K562 (cell line): ENCODE data around the gene KCNG1. TPM values are rescaled to one million over a fixed set of nuclear protein-coding genes. Genes with fewer than 3 reads are reported as not detected.

Source experiments
- ATAC-seq: fragments of 200-7000 bp; cut with Tn5 transposase; 3 replicates; pipeline ENCODE4 v1.9.1; 2020; ENCODE audit warnings: moderate library complexity
- BruUV-seq: library from RNA; stranded (reverse); fragments of 400-500 nt; replicated peaks from 2 replicates; lab custom pipeline; 2021; lab: Mats Ljungman, UMichigan
- CTCF ChIA-PET: fragments of 300-600 bp; formaldehyde crosslinking; extraction: SDS; loops from one replicate; lab custom pipeline; 2021; ENCODE audit warnings: low intra/inter-chr PET ratio; lab: Yijun Ruan, JAX
- POLR2A ChIA-PET: fragments of 300-600, 350-650 bp; sonication (Branson Sonifier 250); formaldehyde crosslinking; extraction: SDS; loops from one replicate; lab custom pipeline; 2021; ENCODE audit warnings: antibody characterized with exemption, inconsistent platforms; lab: Yijun Ruan, JAX
- DNase-seq, 4 experiments: peaks; one replicate each; pipeline versions ENCODE4 v3.0.0 to v3.0.0-alpha.2; 2011 to 2018; ENCODE audit warnings: low spot score in 3 of 4, mixed read lengths in 3 of 4; ENCODE audit errors: extremely low read depth in 1 of 4
- FAIRE-seq: peaks from 2 replicates; lab custom pipeline; 2011; peaks lifted over from hg19 to GRCh38; lab: Jason Lieb, UNC
- H2AFZ ChIP-seq: 2 replicates; pipeline ENCODE4 v1.6.0; 2011; ENCODE audit warnings: low read depth, low read length, control low read depth, inconsistent platforms
- H3K27ac ChIP-seq: fragments of 200-600 bp; 3 replicates; pipeline ENCODE4 v1.8.0; 2011; ENCODE audit warnings: low read depth, mild to moderate bottlenecking, control low read depth, inconsistent platforms, low read length, moderate library complexity, mixed read lengths; ENCODE audit errors: extremely low read depth
- H3K27me3 ChIP-seq, 2 experiments: fragments of 300-600 bp in 1 of 2; 2 replicates in 1 of 2; 3 replicates in 1 of 2; pipeline versions ENCODE4 v1.6.0 to v1.8.0; 2011; ENCODE audit warnings: inconsistent platforms in 2 of 2, low read length in 2 of 2, mild to moderate bottlenecking in 1 of 2, mixed read lengths in 1 of 2, moderate library complexity in 1 of 2; ENCODE audit not compliant: control insufficient read depth in 2 of 2, insufficient read depth in 2 of 2
- H3K36me3 ChIP-seq: fragments of 300-600 bp; 3 replicates; pipeline ENCODE4 v1.8.0; 2011; ENCODE audit warnings: mild to moderate bottlenecking, low read length, inconsistent platforms; ENCODE audit not compliant: control insufficient read depth, insufficient read depth
- H3K4me1 ChIP-seq, 2 experiments: fragments of 200-600 bp in 1 of 2; replicated peaks in 1 of 2; 2 replicates in 1 of 2; 3 replicates in 1 of 2; pipeline versions ENCODE4 v1.5.1 to v1.8.0; 2011; ENCODE audit warnings: inconsistent platforms in 2 of 2, low read length in 2 of 2, mild to moderate bottlenecking in 1 of 2, mixed read lengths in 1 of 2, moderate library complexity in 1 of 2; ENCODE audit not compliant: control insufficient read depth in 2 of 2, insufficient read depth in 2 of 2
- H3K4me2 ChIP-seq: 2 replicates; pipeline ENCODE4 v1.6.1; 2011; ENCODE audit warnings: low read length, control low read depth, inconsistent platforms, mixed read lengths; ENCODE audit not compliant: insufficient read depth
- H3K4me3 ChIP-seq: fragments of 200-600 bp; sonication (generic), shearing (Covaris generic); 2 replicates; pipeline ENCODE4 v1.5.1; 2016; ENCODE audit warnings: control low read depth, inconsistent platforms
- H3K79me2 ChIP-seq: fragments of 200-600 bp; 3 replicates; pipeline ENCODE4 v1.8.0; 2011; ENCODE audit warnings: low read length, inconsistent platforms; ENCODE audit not compliant: control insufficient read depth, insufficient read depth
- H3K9ac ChIP-seq, 2 experiments: 2 replicates each; pipeline versions ENCODE4 v1.6.0 to v1.6.1; 2011; ENCODE audit warnings: low read depth in 2 of 2, low read length in 2 of 2, control low read depth in 1 of 2, inconsistent platforms in 1 of 2, mild to moderate bottlenecking in 1 of 2, mixed read lengths in 1 of 2; ENCODE audit not compliant: insufficient read depth in 1 of 2
- H3K9me1 ChIP-seq: one replicate; pipeline ENCODE4 v1.6.0; 2011; ENCODE audit warnings: inconsistent platforms, mild to moderate bottlenecking, low read length, moderate library complexity; ENCODE audit not compliant: control insufficient read depth, insufficient read depth
- H3K9me3 ChIP-seq: replicated peaks from 2 replicates; pipeline ENCODE4 v1.5.1; 2011; ENCODE audit warnings: low read depth, low read length, inconsistent platforms; ENCODE audit not compliant: control insufficient read depth, insufficient read depth
- H4K20me1 ChIP-seq: replicated peaks from 2 replicates; pipeline ENCODE4 v1.6.1; 2011; ENCODE audit warnings: low read length, inconsistent platforms, mixed read lengths; ENCODE audit not compliant: control insufficient read depth, insufficient read depth
- NRF1 ChIP-seq, 2 experiments: fragments of 450-650 bp; IDR thresholded peaks in 1 of 2; conservative IDR thresholded peaks in 1 of 2; 2 replicates each; pipeline ENCODE4 v1.6.1; 2014; ENCODE audit warnings: mild to moderate bottlenecking in 2 of 2
- YBX1 ChIP-seq: fragments of 450-650 bp; IDR thresholded peaks from 2 replicates; pipeline ENCODE4 v1.7.1; 2016; ENCODE audit warnings: mild to moderate bottlenecking
- WGBS: fragments of 100-300 bp; shearing (Covaris generic); methylation state at CpG from one replicate; pipeline ENCODE4 v1.1.6; 2016; ENCODE audit warnings: low coverage, mixed read lengths; ENCODE audit not compliant: insufficient coverage; ENCODE audit errors: missing lambda C conversion rate; 5-methylcytosine and 5-hydroxymethylcytosine counted together
- in situ Hi-C: fragments of 300-500 bp; cut with MboI; formaldehyde crosslinking; loops from 4 replicates; pipeline ENCODE4 v1.15.0; 2018; ENCODE audit warnings: inconsistent platforms, mixed read lengths
- intact Hi-C: fragments of 100-400 bp; cut with micrococcal nuclease; formaldehyde crosslinking; loops from 2 replicates; pipeline ENCODE4 v1.14.2; 2022
- polyA plus RNA-seq, 8 experiments: library from polyadenylated mRNA; depleted of rRNA in 4 of 8; stranded (reverse) in 5 of 8; unstranded in 3 of 8; fragments of >200 nt; fragmentation: Nextera tagmentation in 2 of 8; fragmentation: Illumina TruSeq in 1 of 8; extraction: Ambion mirVana in 2 of 8; extraction: Trizol in 1 of 8; gene quantifications; 2 replicates each; pipeline versions ENCODE4 v1.2.1 to v1.2.3, GENCODE V29; 2011 to 2014; ENCODE audit warnings: inconsistent platforms in 1 of 8, missing spikeins in 1 of 8
- total RNA-seq, 7 experiments: library from RNA; depleted of rRNA in 6 of 7; stranded (reverse); fragments of >200 nt in 6 of 7; fragmentation: Illumina TruSeq in 2 of 7; extraction: Trizol in 2 of 7; gene quantifications; 2 replicates each; pipeline versions ENCODE4 v1.2.1 to v1.2.3, GENCODE V29; 2011 to 2021; ENCODE audit warnings: low replicate concordance in 1 of 7
- TF ChIP-seq, protein P1 (sequence below): sonication (generic); formaldehyde crosslinking; IDR thresholded peaks from 2 replicates; pipeline ENCODE4 v1.8.0; 2022; ENCODE audit warnings: mild to moderate bottlenecking, missing genetic modification reagents
- TF ChIP-seq, protein P2 (sequence below): fragments of 250-450 bp; sonication (Bioruptor Pico); IDR thresholded peaks from 2 replicates; pipeline ENCODE4 v1.4.0; 2020; ENCODE audit warnings: mild to moderate bottlenecking
- TF ChIP-seq, protein P3 (sequence below): fragments of 200-800 bp; sonication (Bioruptor generic); IDR thresholded peaks from 2 replicates; pipeline ENCODE4 v1.6.1; 2017; ENCODE audit warnings: missing genetic modification characterization, missing compliant biosample characterization

The KCNG1 gene
- total and polyA plus RNA-seq, 9 of the 15 experiments (the other 6 are each of a cell fraction or from before 2014, with no cell fraction given) = 0.06 to 1.5 (median 0.22) TPM; not detected in 2

DNA sequence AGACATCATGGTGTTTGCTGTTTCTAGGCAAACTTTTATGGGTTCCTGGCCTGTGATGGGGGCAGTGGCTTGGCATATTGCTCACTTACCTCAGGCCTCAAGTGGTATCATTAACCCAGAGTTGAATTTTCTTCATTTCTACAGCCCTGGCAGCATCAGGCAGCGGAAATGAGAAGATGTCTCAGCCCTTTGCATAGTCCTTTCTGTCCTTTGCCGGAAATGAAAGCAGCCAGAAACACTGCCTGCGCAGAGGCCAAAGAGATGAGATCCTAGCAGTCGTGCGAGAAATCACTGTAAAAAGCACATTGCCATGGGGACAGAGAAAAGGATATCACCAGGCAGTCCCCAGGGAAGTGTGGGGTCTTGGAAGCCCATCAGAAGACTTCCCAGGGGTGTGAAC is 37.4 kb upstream of the KCNG1 start:
- peaks cover 18 to 33% of the 10 kb centered on the region in 2 experiments; a peak in 4 of 5 replicates for H3K27me3 ChIP-seq
- no peak for FAIRE-seq
- no peaks in the 10 kb centered on the region for H3K9me1 ChIP-seq
- 5% methylated on average over 5 of the region's 5 CpGs for WGBS
- TF ChIP-seq, protein P1, sequence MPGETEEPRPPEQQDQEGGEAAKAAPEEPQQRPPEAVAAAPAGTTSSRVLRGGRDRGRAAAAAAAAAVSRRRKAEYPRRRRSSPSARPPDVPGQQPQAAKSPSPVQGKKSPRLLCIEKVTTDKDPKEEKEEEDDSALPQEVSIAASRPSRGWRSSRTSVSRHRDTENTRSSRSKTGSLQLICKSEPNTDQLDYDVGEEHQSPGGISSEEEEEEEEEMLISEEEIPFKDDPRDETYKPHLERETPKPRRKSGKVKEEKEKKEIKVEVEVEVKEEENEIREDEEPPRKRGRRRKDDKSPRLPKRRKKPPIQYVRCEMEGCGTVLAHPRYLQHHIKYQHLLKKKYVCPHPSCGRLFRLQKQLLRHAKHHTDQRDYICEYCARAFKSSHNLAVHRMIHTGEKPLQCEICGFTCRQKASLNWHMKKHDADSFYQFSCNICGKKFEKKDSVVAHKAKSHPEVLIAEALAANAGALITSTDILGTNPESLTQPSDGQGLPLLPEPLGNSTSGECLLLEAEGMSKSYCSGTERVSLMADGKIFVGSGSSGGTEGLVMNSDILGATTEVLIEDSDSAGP = no peak
- TF ChIP-seq YBX1 (no peak), NRF1 (conservative IDR thresholded peaks at IDR 0.05 in 1 of 2, IDR thresholded peaks at IDR 0.05 in 1 of 2) (peak; percentile 8 to 28; a peak in 1 of 4 replicates)
- TF ChIP-seq, protein P2, sequence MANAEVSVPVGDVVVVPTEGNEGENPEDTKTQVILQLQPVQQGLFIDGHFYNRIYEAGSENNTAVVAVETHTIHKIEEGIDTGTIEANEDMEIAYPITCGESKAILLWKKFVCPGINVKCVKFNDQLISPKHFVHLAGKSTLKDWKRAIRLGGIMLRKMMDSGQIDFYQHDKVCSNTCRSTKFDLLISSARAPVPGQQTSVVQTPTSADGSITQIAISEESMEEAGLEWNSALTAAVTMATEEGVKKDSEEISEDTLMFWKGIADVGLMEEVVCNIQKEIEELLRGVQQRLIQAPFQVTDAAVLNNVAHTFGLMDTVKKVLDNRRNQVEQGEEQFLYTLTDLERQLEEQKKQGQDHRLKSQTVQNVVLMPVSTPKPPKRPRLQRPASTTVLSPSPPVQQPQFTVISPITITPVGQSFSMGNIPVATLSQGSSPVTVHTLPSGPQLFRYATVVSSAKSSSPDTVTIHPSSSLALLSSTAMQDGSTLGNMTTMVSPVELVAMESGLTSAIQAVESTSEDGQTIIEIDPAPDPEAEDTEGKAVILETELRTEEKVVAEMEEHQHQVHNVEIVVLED (CRISPR knock-in tag) = no peak
- TF ChIP-seq, protein P3, sequence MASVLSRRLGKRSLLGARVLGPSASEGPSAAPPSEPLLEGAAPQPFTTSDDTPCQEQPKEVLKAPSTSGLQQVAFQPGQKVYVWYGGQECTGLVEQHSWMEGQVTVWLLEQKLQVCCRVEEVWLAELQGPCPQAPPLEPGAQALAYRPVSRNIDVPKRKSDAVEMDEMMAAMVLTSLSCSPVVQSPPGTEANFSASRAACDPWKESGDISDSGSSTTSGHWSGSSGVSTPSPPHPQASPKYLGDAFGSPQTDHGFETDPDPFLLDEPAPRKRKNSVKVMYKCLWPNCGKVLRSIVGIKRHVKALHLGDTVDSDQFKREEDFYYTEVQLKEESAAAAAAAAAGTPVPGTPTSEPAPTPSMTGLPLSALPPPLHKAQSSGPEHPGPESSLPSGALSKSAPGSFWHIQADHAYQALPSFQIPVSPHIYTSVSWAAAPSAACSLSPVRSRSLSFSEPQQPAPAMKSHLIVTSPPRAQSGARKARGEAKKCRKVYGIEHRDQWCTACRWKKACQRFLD (CRISPR knock-in tag) = no peak
- TF ChIP-seq, all 486 proteins: peak for 1
- no peak overlapping the region for H3K9ac ChIP-seq
- H3K79me2 ChIP-seq = no peaks in the 10 kb centered on the region
- CTCF ChIA-PET = no interaction called here
- no peak overlapping the region for H2AFZ ChIP-seq
- H3K4me1 ChIP-seq = no peaks in the 10 kb centered on the region
- no peak for ATAC-seq
- intact Hi-C loops = no loop called here
- H4K20me1 ChIP-seq = no peaks in the 10 kb centered on the region
- no peak overlapping the region for H3K4me2 ChIP-seq
- no peaks in the 10 kb centered on the region for H3K36me3 ChIP-seq
- in situ Hi-C loops = no loop called here
- no peak for DNase-seq
- no peak overlapping the region for H3K27ac ChIP-seq
- H3K9me3 ChIP-seq = no peaks in the 10 kb centered on the region
- POLR2A ChIA-PET = no interaction called here
- H3K4me3 ChIP-seq = no peak overlapping the region
- BruUV-seq = no TSS peak
